Stomach smooth muscle (tissue), 2 donors: ENCODE data around the gene CD1B.
"Not testable (repeated sequence)": the region's sequence is repeated elsewhere in the genome, so short reads cannot be mapped to it uniquely, and the experiment has no call there.

Source experiments
- H3K27ac ChIP-seq: one replicate; pipeline ENCODE4 v1.7.0; 2013; ENCODE audit warnings: mild to moderate bottlenecking, low read length, inconsistent platforms
- H3K27me3 ChIP-seq, 2 donors: one replicate each; pipeline ENCODE4 v1.7.0; 2013; ENCODE audit warnings: low read length in 2 of 2; ENCODE audit not compliant: insufficient read depth in 2 of 2, control insufficient read depth in 1 of 2
- H3K36me3 ChIP-seq, 2 donors: one replicate each; pipeline ENCODE4 v1.7.0; 2013; ENCODE audit warnings: low read length in 2 of 2; ENCODE audit not compliant: control insufficient read depth in 2 of 2, insufficient read depth in 2 of 2
- H3K4me1 ChIP-seq: one replicate; pipeline ENCODE4 v1.7.0; 2013; ENCODE audit warnings: low read length; ENCODE audit not compliant: control insufficient read depth, insufficient read depth
- H3K4me3 ChIP-seq, 2 donors: one replicate each; pipeline ENCODE4 v1.7.0; 2013; ENCODE audit warnings: low read length in 2 of 2
- H3K9ac ChIP-seq, 2 donors: one replicate each; pipeline ENCODE4 v1.7.0; 2013; ENCODE audit warnings: low read length in 2 of 2, mild to moderate bottlenecking in 1 of 2
- H3K9me3 ChIP-seq, 2 donors: one replicate each; pipeline ENCODE4 v1.7.0; 2013; ENCODE audit warnings: low read length in 2 of 2; ENCODE audit not compliant: control insufficient read depth in 2 of 2
- donor health status: healthy.
- donor health status: Pancreatic carcinoma.

The CD1B gene

GRCh38 chr1:158353303-158354075, 22.2 kb upstream of the CD1B start, which contains the start of gene CD1E:
Gene CD1E (plus strand): TSS chr1:158353894. CDS start chr1:158353989, 95 bp downstream.
- peaks cover 0 to 2% of the 10 kb centered on the region in 2 donors for H3K27me3 ChIP-seq
- no peaks in the 10 kb centered on the region for H3K9me3 ChIP-seq
- no peaks in the 10 kb centered on the region for H3K36me3 ChIP-seq
- no peak within 1 kb of the TSS for H3K27ac ChIP-seq
- no peak within 1 kb of the TSS for H3K4me3 ChIP-seq
- no peak within 1 kb of the TSS for H3K9ac ChIP-seq
- no peaks in the 10 kb centered on the region for H3K4me1 ChIP-seq

GRCh38 chr1:158348946-158349345, 17.6 kb upstream of the CD1B start:
- H3K27me3 ChIP-seq, H3K27ac ChIP-seq, H3K36me3 ChIP-seq, H3K4me1 ChIP-seq, H3K9ac ChIP-seq, H3K4me3 ChIP-seq, H3K9me3 ChIP-seq: not testable (repeated sequence)

- H3K27me3 ChIP-seq, H3K36me3 ChIP-seq, H3K4me3 ChIP-seq, H3K4me1 ChIP-seq, H3K9me3 ChIP-seq, H3K9ac ChIP-seq, H3K27ac ChIP-seq: not testable (repeated sequence)
Observed at GRCh38 chr1:158336413-158336812, 5.1 kb upstream of the CD1B start.

GRCh38 chr1:158335213-158335532, 3.8 kb upstream of the CD1B start:
- Histone ChIP-seq H3K27ac (no peak overlapping the region), H3K36me3 (no peaks in the 10 kb centered on the region), H3K9ac (no peak overlapping the region), H3K9me3 (no peaks in the 10 kb centered on the region), H3K27me3 (no peaks in the 10 kb centered on the region), H3K4me1 (no peaks in the 10 kb centered on the region), H3K4me3 (no peak overlapping the region)

GRCh38 chr1:158334526-158335212, 3.3 kb upstream of the CD1B start:
- H3K9me3 ChIP-seq = no peaks in the 10 kb centered on the region
- H3K4me1 ChIP-seq = no peaks in the 10 kb centered on the region
- no peaks in the 10 kb centered on the region for H3K36me3 ChIP-seq
- no peaks in the 10 kb centered on the region for H3K27me3 ChIP-seq
- no peak overlapping the region for H3K4me3 ChIP-seq
- no peak overlapping the region for H3K9ac ChIP-seq
- no peak overlapping the region for H3K27ac ChIP-seq

- Histone ChIP-seq H3K4me3 (no peak overlapping the region), H3K9ac (no peak overlapping the region), H3K4me1 (no peaks in the 10 kb centered on the region), H3K27me3 (no peaks in the 10 kb centered on the region), H3K9me3 (no peaks in the 10 kb centered on the region), H3K36me3 (no peaks in the 10 kb centered on the region), H3K27ac (no peak overlapping the region)
Observed at GRCh38 chr1:158333405-158334155, 2.2 kb upstream of the CD1B start.

- Histone ChIP-seq H3K4me1 (no peaks in the 10 kb centered on the region), H3K27ac (no peak overlapping the region), H3K4me3 (no peak overlapping the region), H3K9ac (no peak overlapping the region), H3K27me3 (no peaks in the 10 kb centered on the region), H3K36me3 (no peaks in the 10 kb centered on the region), H3K9me3 (no peaks in the 10 kb centered on the region)
Observed at GRCh38 chr1:158331106-158331425, 265 bp downstream of the CD1B start.

- Histone ChIP-seq H3K36me3 (no peaks in the 10 kb centered on the region), H3K27ac (no peak overlapping the region), H3K27me3 (no peaks in the 10 kb centered on the region), H3K9ac (no peak overlapping the region), H3K4me1 (no peaks in the 10 kb centered on the region), H3K4me3 (no peak overlapping the region), H3K9me3 (no peaks in the 10 kb centered on the region)
Observed at GRCh38 chr1:158330391-158331105, 783 bp downstream of the CD1B start.

GRCh38 chr1:158329733-158330132, 1.6 kb downstream of the CD1B start:
- no peak overlapping the region for H3K4me3 ChIP-seq
- H3K4me1 ChIP-seq = no peaks in the 10 kb centered on the region
- H3K27me3 ChIP-seq = no peaks in the 10 kb centered on the region
- no peaks in the 10 kb centered on the region for H3K9me3 ChIP-seq
- no peak overlapping the region for H3K9ac ChIP-seq
- no peaks in the 10 kb centered on the region for H3K36me3 ChIP-seq
- H3K27ac ChIP-seq = no peak overlapping the region

GRCh38 chr1:158329300-158329699, 2.0 kb downstream of the CD1B start:
- no peak overlapping the region for H3K9ac ChIP-seq
- no peaks in the 10 kb centered on the region for H3K36me3 ChIP-seq
- no peaks in the 10 kb centered on the region for H3K9me3 ChIP-seq
- no peaks in the 10 kb centered on the region for H3K4me1 ChIP-seq
- no peaks in the 10 kb centered on the region for H3K27me3 ChIP-seq
- H3K4me3 ChIP-seq = no peak overlapping the region
- no peak overlapping the region for H3K27ac ChIP-seq
